ENCODE data around the gene CCDC38.

Gene CCDC38

DNA sequence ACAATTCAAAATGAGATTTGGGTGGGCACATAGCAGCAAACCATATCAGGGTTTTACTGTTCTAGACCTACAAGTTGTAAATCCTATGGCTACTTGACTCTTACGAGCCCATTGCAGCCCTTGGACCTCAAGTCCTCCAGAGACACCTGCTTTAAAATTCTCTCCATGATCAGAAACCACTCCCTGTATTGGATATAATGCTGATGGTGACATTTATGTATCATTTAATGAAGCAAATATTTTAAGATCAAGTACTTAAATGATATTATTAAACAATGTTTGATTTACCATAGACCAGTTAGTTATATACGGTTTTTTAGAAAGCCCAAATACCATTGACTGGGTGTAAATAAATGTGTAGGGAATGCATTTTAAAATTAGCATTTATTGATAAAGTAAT, 24.9 kb upstream of the CCDC38 start:
- Histone ChIP-seq H3K4me1 (no peaks in the 10 kb centered on the region), H3K9me3 (no peaks in the 10 kb centered on the region), H3K4me3 (ENCODE audit: low read depth, low read length) (no peak overlapping the region), H3K27me3 (no peaks in the 10 kb centered on the region), H3K36me3 (no peaks in the 10 kb centered on the region)
- no peak for DNase-seq
- TF ChIP-seq, protein P1, sequence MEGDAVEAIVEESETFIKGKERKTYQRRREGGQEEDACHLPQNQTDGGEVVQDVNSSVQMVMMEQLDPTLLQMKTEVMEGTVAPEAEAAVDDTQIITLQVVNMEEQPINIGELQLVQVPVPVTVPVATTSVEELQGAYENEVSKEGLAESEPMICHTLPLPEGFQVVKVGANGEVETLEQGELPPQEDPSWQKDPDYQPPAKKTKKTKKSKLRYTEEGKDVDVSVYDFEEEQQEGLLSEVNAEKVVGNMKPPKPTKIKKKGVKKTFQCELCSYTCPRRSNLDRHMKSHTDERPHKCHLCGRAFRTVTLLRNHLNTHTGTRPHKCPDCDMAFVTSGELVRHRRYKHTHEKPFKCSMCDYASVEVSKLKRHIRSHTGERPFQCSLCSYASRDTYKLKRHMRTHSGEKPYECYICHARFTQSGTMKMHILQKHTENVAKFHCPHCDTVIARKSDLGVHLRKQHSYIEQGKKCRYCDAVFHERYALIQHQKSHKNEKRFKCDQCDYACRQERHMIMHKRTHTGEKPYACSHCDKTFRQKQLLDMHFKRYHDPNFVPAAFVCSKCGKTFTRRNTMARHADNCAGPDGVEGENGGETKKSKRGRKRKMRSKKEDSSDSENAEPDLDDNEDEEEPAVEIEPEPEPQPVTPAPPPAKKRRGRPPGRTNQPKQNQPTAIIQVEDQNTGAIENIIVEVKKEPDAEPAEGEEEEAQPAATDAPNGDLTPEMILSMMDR (IDR thresholded peaks at IDR 0.05; ENCODE audit: low read depth, low read length): no peak

DNA sequence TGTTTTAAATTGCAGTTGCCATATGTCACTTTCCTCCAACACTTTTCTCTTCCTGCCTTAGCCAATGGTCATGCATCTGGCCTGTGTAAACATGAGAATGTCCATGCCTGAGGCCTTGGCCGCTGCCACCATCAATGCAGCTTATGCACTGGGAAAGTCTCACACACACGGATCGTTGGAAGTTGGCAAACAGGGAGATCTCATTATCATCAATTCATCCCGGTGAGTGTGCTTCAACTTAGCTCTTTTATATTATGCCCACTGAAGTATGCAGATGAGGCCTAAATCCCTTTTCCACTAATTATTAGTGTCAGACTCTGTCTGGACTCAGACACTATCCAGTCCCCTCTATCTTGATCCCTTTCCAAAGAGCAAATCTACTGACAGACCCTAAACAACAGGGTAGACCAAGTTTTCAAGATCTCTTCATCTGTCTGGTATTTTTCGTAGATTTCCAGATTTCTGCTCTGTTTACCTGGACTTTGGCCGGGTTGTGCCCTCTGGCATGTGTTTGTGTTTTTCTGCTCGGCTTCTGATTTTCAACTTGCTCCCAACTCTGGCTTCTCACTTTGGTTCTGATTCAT, 24.0 kb upstream of the CCDC38 start:
- DNase-seq: no peak
- TF ChIP-seq, protein P1 (IDR thresholded peaks at IDR 0.05; ENCODE audit: low read depth, low read length): no peak

DNA sequence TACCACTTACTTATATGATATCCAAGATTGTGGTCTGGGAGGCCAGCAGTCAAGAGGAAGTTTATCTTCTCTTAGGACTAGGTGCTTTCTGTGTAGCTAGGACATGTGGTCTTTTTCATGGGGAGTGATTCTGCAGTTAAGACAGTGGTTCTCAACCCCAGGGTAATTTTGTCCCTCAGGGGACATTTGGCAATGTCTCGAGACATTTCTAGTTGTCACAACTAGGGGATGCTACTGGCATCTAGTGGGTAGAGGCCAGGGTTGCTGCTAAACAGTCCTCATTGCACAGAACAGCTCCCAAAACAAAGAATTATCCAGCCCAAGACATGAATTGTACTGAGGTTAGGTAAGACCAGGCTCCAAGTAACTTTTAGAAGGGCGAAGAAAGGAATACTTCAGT, 20.7 kb upstream of the CCDC38 start:
- Histone ChIP-seq H3K27me3 (no peaks in the 10 kb centered on the region), H3K4me1 (no peaks in the 10 kb centered on the region), H3K36me3 (no peaks in the 10 kb centered on the region), H3K9me3 (no peaks in the 10 kb centered on the region), H3K4me3 (ENCODE audit: low read depth, low read length) (no peak overlapping the region)
- TF ChIP-seq, protein P1 (IDR thresholded peaks at IDR 0.05; ENCODE audit: low read depth, low read length): peak; percentile 33
- no peak for DNase-seq

More for the DNA sequence above, 24.0 kb upstream of the CCDC38 start:
- no peaks in the 10 kb centered on the region for H3K27me3 ChIP-seq
- H3K4me3 ChIP-seq (ENCODE audit: low read depth, low read length): no peak overlapping the region
- H3K36me3 ChIP-seq: no peaks in the 10 kb centered on the region
- no peaks in the 10 kb centered on the region for H3K4me1 ChIP-seq
- H3K9me3 ChIP-seq: no peaks in the 10 kb centered on the region

DNA sequence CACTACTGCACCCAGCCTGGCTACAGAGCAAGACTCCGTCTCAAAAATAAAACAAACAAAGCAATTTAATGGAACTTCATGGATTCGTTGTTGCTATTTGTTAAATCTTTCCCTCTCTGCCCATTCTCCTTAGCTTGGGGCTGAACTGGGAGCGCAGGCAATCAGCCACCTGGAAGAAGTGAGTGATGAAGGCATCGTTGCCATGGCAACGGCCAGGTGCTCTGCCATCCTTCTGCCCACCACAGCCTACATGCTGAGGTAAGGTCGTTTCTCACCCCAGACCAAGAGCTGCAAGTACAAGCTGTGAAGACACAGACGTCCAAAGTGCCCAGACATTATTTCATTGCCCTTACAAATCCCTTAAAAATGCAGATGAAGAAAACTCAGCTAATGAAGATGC, 19.8 kb upstream of the CCDC38 start:
- Histone ChIP-seq H3K36me3 (no peaks in the 10 kb centered on the region), H3K9me3 (no peaks in the 10 kb centered on the region), H3K4me3 (ENCODE audit: low read depth, low read length) (no peak overlapping the region), H3K4me1 (no peaks in the 10 kb centered on the region), H3K27me3 (no peaks in the 10 kb centered on the region)
- TF ChIP-seq, protein P1 (IDR thresholded peaks at IDR 0.05; ENCODE audit: low read depth, low read length): no peak
- no peak for DNase-seq

DNA sequence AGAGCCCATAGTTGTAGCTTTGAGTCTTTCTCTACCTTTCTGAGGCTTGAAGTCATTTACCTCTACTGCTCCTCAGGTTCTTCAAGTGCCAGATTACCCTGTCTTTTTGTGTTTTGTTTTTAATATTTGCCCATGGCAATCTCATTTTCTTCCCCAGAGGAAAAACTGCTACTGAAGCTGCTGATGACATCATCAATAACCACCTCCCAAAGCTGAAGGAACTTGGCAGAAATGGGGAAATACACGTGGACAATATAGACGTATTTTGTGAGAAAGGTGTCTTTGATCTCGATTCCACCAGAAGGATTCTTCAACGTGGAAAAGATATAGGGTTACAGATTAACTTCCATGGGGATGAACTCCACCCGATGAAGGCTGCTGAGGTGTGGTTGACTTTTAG, 17.8 kb upstream of the CCDC38 start:
- Histone ChIP-seq H3K4me3 (ENCODE audit: low read depth, low read length) (no peak overlapping the region), H3K4me1 (no peaks in the 10 kb centered on the region), H3K9me3 (no peaks in the 10 kb centered on the region), H3K27me3 (no peaks in the 10 kb centered on the region), H3K36me3 (no peaks in the 10 kb centered on the region)
- TF ChIP-seq, protein P1 (IDR thresholded peaks at IDR 0.05; ENCODE audit: low read depth, low read length): no peak
- no peak for DNase-seq

DNA sequence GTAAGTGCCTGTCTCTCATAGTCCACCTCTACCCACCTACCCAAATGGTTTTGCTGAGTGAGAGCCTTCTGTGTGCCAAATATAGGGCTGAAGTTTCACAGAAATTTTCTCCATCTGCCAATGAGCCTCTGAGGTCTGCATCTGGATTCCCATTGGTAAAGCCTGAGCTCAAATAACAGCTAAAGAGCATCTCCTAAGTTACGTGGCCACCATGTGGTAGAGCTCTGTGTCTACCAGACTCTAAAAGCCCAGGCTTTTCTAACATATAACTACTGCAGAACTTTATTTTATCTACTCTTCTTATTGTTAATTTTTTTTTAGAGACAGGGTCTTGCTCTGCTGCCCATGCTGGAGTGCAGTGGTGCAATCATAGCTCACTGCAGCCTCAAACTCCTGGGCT, 16.7 kb upstream of the CCDC38 start:
- Histone ChIP-seq H3K27me3 (no peaks in the 10 kb centered on the region), H3K4me1 (no peaks in the 10 kb centered on the region), H3K9me3 (no peaks in the 10 kb centered on the region), H3K4me3 (ENCODE audit: low read depth, low read length) (no peak overlapping the region), H3K36me3 (no peaks in the 10 kb centered on the region)
- TF ChIP-seq, protein P1 (IDR thresholded peaks at IDR 0.05; ENCODE audit: low read depth, low read length): no peak
- no peak for DNase-seq

Measured in BE2C (cell line).